Measurements from ENCODE around the gene MPZL1. TPM values are rescaled to one million over a fixed set of nuclear protein-coding genes. Genes with fewer than 3 reads are reported as not detected.
A peak's percentile ranks its signal among the peaks of the same experiment; 100 is the strongest.

The MPZL1 gene
- total and polyA plus RNA-seq, 2 of the 13 experiments (the other 11 are each of a cell fraction or from before 2014, with no cell fraction given): 38.0 to 68.7 TPM

DNA sequence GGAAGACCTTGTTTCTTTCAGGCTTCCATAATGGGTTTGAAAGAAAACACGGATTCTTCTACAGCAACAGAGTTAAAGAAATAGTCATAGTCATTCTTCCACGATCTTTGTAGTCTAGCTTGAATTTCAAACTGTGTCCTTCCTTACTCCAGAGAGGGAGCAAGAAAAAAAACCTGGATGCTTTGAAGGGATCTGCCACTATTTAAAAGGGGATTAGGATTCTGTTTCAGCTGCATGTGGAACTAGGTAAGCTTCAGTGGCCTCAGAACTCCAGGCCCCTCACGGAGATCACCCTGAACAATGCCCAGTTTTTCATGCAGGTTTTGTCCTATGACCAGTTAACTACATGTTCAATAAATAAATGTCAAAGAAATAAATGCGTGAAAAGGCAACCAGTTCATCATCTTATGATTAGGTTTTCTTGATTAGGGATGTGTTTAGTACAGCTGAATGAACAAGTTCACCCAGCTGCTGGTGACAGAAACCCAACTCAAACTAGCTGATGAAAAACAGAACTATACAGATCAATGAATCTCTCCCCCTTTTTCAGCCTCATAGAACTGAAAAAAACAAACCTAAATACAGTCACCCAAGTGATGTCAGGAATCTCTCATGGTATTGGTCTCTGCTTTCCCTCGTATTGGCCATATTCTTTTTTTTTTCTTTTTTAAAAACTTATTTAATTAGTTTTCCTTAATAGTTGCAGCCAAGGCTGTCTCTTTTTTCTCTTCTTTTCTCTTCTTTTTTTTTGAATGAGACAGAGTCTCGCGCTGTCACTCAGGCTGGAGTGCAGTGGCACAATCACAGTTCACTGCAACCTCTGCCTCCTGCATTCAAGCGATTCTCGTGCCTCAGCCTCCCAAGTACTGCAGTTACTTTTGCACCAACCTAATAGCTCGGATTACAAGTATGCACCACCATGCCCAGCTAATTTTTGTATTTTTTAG lies 14.6 kb upstream of the MPZL1 start:
- no TSS peak for BruUV-seq (replicated peaks)
- no peak for DNase-seq (ENCODE audit: low spot score)
- Histone ChIP-seq H3K9me3 (ENCODE audit: low read length) (no peaks in the 10 kb centered on the region), H3K36me3 (replicated peaks in 1 of 2; ENCODE audit: control insufficient read depth in 1 of 2, insufficient read depth in 2 of 2, low read length in 2 of 2) (no peaks in the 10 kb centered on the region), H3K79me2 (ENCODE audit: insufficient read depth, low read length) (no peaks in the 10 kb centered on the region), H4K20me1 (ENCODE audit: insufficient read depth, low read length) (no peaks in the 10 kb centered on the region), H3K9ac (ENCODE audit: insufficient read depth, low read depth, low read length) (no peak overlapping the region), H3K4me2 (ENCODE audit: low read depth, low read length) (no peak overlapping the region), H3K4me1 (ENCODE audit: insufficient read depth, low read length) (peaks cover 6% of the 10 kb centered on the region; the same call in 1 of the 2 replicates), H3K27me3 (ENCODE audit: control insufficient read depth in 1 of 2, insufficient read depth in 2 of 2, low read length in 2 of 2) (peaks cover 0 to 32% of the 10 kb centered on the region in 2 experiments; a peak in 3 of 5 replicates), H3K27ac (ENCODE audit: extremely low read length, insufficient read depth, low read length) (no peak overlapping the region), H2AFZ (ENCODE audit: low read length) (no peak overlapping the region), H3K4me3 (replicated peaks in 1 of 3; ENCODE audit: insufficient read depth in 1 of 3, low read depth in 2 of 3, low read length in 3 of 3) (no peak overlapping the region)
- no peak for FAIRE-seq
- 33% methylated on average over 10 of the region's 10 CpGs for WGBS (ENCODE audit: low lambda C conversion rate)
- no peak for ATAC-seq
- POLR2A ChIA-PET: no interaction called here
- intact Hi-C loops (cut with micrococcal nuclease; ENCODE audit: unreplicated experiment): loop anchor here (10.0 kb wide), 1 partner anchor 622 kb away; no protein-coding TSS in a partner anchor
- in situ Hi-C loops (cut with HindIII; ENCODE audit: extremely low pct_ligation_motif_present, low pct_unique_long_range_greater_than_20kb): no loop called here
- CTCF ChIA-PET (ENCODE audit: low intra/inter-chr PET ratio, low total read pairs): no interaction called here
- TF ChIP-seq, protein P1, sequence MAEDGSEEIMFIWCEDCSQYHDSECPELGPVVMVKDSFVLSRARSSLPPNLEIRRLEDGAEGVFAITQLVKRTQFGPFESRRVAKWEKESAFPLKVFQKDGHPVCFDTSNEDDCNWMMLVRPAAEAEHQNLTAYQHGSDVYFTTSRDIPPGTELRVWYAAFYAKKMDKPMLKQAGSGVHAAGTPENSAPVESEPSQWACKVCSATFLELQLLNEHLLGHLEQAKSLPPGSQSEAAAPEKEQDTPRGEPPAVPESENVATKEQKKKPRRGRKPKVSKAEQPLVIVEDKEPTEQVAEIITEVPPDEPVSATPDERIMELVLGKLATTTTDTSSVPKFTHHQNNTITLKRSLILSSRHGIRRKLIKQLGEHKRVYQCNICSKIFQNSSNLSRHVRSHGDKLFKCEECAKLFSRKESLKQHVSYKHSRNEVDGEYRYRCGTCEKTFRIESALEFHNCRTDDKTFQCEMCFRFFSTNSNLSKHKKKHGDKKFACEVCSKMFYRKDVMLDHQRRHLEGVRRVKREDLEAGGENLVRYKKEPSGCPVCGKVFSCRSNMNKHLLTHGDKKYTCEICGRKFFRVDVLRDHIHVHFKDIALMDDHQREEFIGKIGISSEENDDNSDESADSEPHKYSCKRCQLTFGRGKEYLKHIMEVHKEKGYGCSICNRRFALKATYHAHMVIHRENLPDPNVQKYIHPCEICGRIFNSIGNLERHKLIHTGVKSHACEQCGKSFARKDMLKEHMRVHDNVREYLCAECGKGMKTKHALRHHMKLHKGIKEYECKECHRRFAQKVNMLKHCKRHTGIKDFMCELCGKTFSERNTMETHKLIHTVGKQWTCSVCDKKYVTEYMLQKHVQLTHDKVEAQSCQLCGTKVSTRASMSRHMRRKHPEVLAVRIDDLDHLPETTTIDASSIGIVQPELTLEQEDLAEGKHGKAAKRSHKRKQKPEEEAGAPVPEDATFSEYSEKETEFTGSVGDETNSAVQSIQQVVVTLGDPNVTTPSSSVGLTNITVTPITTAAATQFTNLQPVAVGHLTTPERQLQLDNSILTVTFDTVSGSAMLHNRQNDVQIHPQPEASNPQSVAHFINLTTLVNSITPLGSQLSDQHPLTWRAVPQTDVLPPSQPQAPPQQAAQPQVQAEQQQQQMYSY (CRISPR knock-in tag; IDR thresholded peaks at IDR 0.05): peak; percentile 42; the same call in 1 of the 2 replicates
- no peak for TF ChIP-seq SIN3A (IDR thresholded peaks at IDR 0.05; ENCODE audit: borderline replicate concordance, low read depth, low read length)
